HG02610 (cell line): ENCODE results near the gene HEPACAM2.
A peak's percentile ranks its signal among the peaks of the same experiment; 100 is the strongest.

Experiments
- ATAC-seq: cut with Tn5 transposase; IDR thresholded peaks from one replicate; pipeline ENCODE4 v1.9.1; 2021; ENCODE audit warnings: mild to moderate bottlenecking, moderate library complexity; ENCODE audit not compliant: unreplicated experiment

The HEPACAM2 gene

GRCh38 chr7:93226310-93226709 lies at the start of gene HEPACAM2:
Gene HEPACAM2 (minus strand): TSS chr7:93226469.
- no peak for ATAC-seq

- ATAC-seq: no peak
Measured at GRCh38 chr7:93265220-93265619, 39.0 kb upstream of the HEPACAM2 start.

GRCh38 chr7:93262535-93262934 lies 36.3 kb upstream of the HEPACAM2 start:
- no peak for ATAC-seq

GRCh38 chr7:93258661-93259060 lies 32.4 kb upstream of the HEPACAM2 start:
- no peak for ATAC-seq

- ATAC-seq: no peak
Measured at GRCh38 chr7:93249491-93250148, 23.4 kb upstream of the HEPACAM2 start.

- ATAC-seq: no peak
Measured at GRCh38 chr7:93245525-93246432, 19.5 kb upstream of the HEPACAM2 start.

- no peak for ATAC-seq
Measured at GRCh38 chr7:93242106-93242505, 15.8 kb upstream of the HEPACAM2 start.

GRCh38 chr7:93239824-93240223 lies 13.6 kb upstream of the HEPACAM2 start:
- no peak for ATAC-seq

GRCh38 chr7:93238748-93239147 lies 12.5 kb upstream of the HEPACAM2 start:
- peak; percentile 87 for ATAC-seq

GRCh38 chr7:93238131-93238530 lies 11.9 kb upstream of the HEPACAM2 start:
- no peak for ATAC-seq

- ATAC-seq: no peak
Measured at GRCh38 chr7:93235541-93235940, 9.3 kb upstream of the HEPACAM2 start.

GRCh38 chr7:93232673-93233018 lies 6.4 kb upstream of the HEPACAM2 start:
- ATAC-seq: peak; percentile 3

- peak; percentile 99 for ATAC-seq
Measured at GRCh38 chr7:93231799-93232672, 5.8 kb upstream of the HEPACAM2 start, which contains the start of gene VPS50. Gene VPS50 (plus strand): TSS chr7:93232366. CDS start chr7:93232468, 102 bp downstream.

GRCh38 chr7:93231259-93231658 lies 5.0 kb upstream of the HEPACAM2 start:
- ATAC-seq: no peak

- no peak for ATAC-seq
Measured at GRCh38 chr7:93228302-93228701, 2.0 kb upstream of the HEPACAM2 start.

GRCh38 chr7:93219868-93220267 lies 6.4 kb downstream of the HEPACAM2 start:
- ATAC-seq: no peak

GRCh38 chr7:93218997-93219827 lies 7.1 kb downstream of the HEPACAM2 start:
- no peak for ATAC-seq

- no peak for ATAC-seq
Measured at GRCh38 chr7:93212881-93213280, 13.4 kb downstream of the HEPACAM2 start.

GRCh38 chr7:93211228-93211818 lies 14.9 kb downstream of the HEPACAM2 start:
- no peak for ATAC-seq

- ATAC-seq: no peak
Measured at GRCh38 chr7:93205046-93205445, 21.2 kb downstream of the HEPACAM2 start.
